OCI-LY1 (cell line): ENCODE measurements around the gene E2F6.

ENCODE experiments used
- CTCF ChIP-seq: fragments of 200-600 bp; sonication (generic), shearing (Covaris generic); IDR thresholded peaks from 2 replicates; pipeline ENCODE4 v1.5.1; 2017; ENCODE audit warnings: mild to moderate bottlenecking, antibody characterized with exemption, low read length, moderate library complexity, mixed read lengths
- EZH2 ChIP-seq: fragments of 200-600 bp; sonication (generic), shearing (Covaris generic); IDR thresholded peaks from 2 replicates; pipeline ENCODE4 v1.8.0; 2017; ENCODE audit warnings: borderline replicate concordance, mixed run types, mild to moderate bottlenecking, antibody characterized with exemption, low read length, moderate library complexity, mixed read lengths

GRCh38 chr2:11514081-11514730 lies 48.2 kb upstream of the E2F6 start:
- TF ChIP-seq CTCF (no peak), EZH2 (no peak)
